ENCODE data around the gene ELF4. TPM values are rescaled to one million over a fixed set of nuclear protein-coding genes. Genes with fewer than 3 reads are reported as not detected.

ELF4 gene
- total RNA-seq, 4 donors from 2014 or later, result 4.5 to 9.5 (median 7.5) TPM

GRCh38 chrX:130130990-130131389 lies 20.7 kb upstream of the ELF4 start:
- 88 to 92% methylated on average over 4 to 5 of the region's 5 CpGs for WGBS, 2 donors (ENCODE audit: low coverage in 1 of 2)
- no peaks in the 10 kb centered on the region for H3K9me3 ChIP-seq
- TF ChIP-seq EP300 (IDR thresholded peaks at IDR 0.05) (no peak), POLR2AphosphoS5 (IDR thresholded peaks at IDR 0.05) (no peak), CTCF (IDR thresholded peaks at IDR 0.05) (no peak), POLR2A (IDR thresholded peaks at IDR 0.05) (no peak)
- no peak overlapping the region for H3K27ac ChIP-seq
- H3K4me3 ChIP-seq, result no peak overlapping the region
- H3K27me3 ChIP-seq, result no peaks in the 10 kb centered on the region
- H3K4me1 ChIP-seq, result peaks cover 0 to 3% (median 0%) of the 10 kb centered on the region in 3 donors
- no peak for ATAC-seq
- H3K36me3 ChIP-seq, result peaks cover 0 to 88% of the 10 kb centered on the region in 2 donors

GRCh38 chrX:130125091-130125874 lies 15.0 kb upstream of the ELF4 start:
- Histone ChIP-seq H3K4me1 (peaks cover 0 to 20% (median 0%) of the 10 kb centered on the region in 3 donors), H3K27me3 (no peaks in the 10 kb centered on the region), H3K27ac (peak overlapping the region; percentile 56 to 64 (median 58)), H3K9me3 (no peaks in the 10 kb centered on the region), H3K36me3 (peaks cover 0 to 33% of the 10 kb centered on the region in 2 donors), H3K4me3 (no peak overlapping the region)
- 61% methylated on average over 4 of the region's 13 CpGs; no CpG with 5 or more reads in 1 of the 2 donors for WGBS, 2 donors (ENCODE audit: low coverage in 1 of 2)
- no peak for TF ChIP-seq POLR2AphosphoS5 (IDR thresholded peaks at IDR 0.05)
- no peak for TF ChIP-seq POLR2A (IDR thresholded peaks at IDR 0.05)
- no peak for TF ChIP-seq EP300 (IDR thresholded peaks at IDR 0.05)
- no peak for TF ChIP-seq CTCF (IDR thresholded peaks at IDR 0.05)
- peak; percentile 66 for ATAC-seq

- TF ChIP-seq POLR2A (IDR thresholded peaks at IDR 0.05), result no peak
- TF ChIP-seq EP300 (IDR thresholded peaks at IDR 0.05), result no peak
- TF ChIP-seq CTCF (IDR thresholded peaks at IDR 0.05), result no peak
- no peak for TF ChIP-seq POLR2AphosphoS5 (IDR thresholded peaks at IDR 0.05)
- Histone ChIP-seq H3K36me3 (peaks cover 0 to 26% of the 10 kb centered on the region in 2 donors), H3K9me3 (no peaks in the 10 kb centered on the region), H3K4me1 (peaks cover 0 to 23% (median 0%) of the 10 kb centered on the region in 3 donors), H3K4me3 (no peak overlapping the region), H3K27ac (peak overlapping the region in 3 of 4 donors; percentile 58 to 64 (median 59)), H3K27me3 (no peaks in the 10 kb centered on the region)
- 60 to 80% methylated on average over 1 to 4 of the region's 4 CpGs for WGBS, 2 donors (ENCODE audit: low coverage in 1 of 2)
- no peak for ATAC-seq
These were observed 14.3 kb upstream of the ELF4 start for GRCh38 chrX:130124577-130124976.

GRCh38 chrX:130121505-130121800 lies 11.2 kb upstream of the ELF4 start:
- H3K9me3 ChIP-seq, result no peaks in the 10 kb centered on the region
- no peaks in the 10 kb centered on the region for H3K36me3 ChIP-seq
- no peak for ATAC-seq
- WGBS, 2 donors (ENCODE audit: low coverage in 1 of 2), result no CpG with 5 or more reads among the region's 13 CpGs
- H3K27me3 ChIP-seq, result no peaks in the 10 kb centered on the region
- peaks cover 0 to 31% (median 0%) of the 10 kb centered on the region in 3 donors for H3K4me1 ChIP-seq
- H3K4me3 ChIP-seq, result peak overlapping the region in 1 of 2 donors; percentile 45
- peak overlapping the region in 2 of 4 donors; percentile 79 for H3K27ac ChIP-seq
- TF ChIP-seq POLR2A (IDR thresholded peaks at IDR 0.05) (no peak), CTCF (IDR thresholded peaks at IDR 0.05) (no peak), POLR2AphosphoS5 (IDR thresholded peaks at IDR 0.05) (no peak), EP300 (IDR thresholded peaks at IDR 0.05) (no peak)

Data from gastroesophageal sphincter (tissue), 4 donors.